ENCODE measurements around the gene NAT16. TPM values are rescaled to one million over a fixed set of nuclear protein-coding genes. Genes with fewer than 3 reads are reported as not detected.

NAT16 gene
- total RNA-seq, 1 donor from 2014 or later, result not detected

GRCh38 chr7:101171442-101171837 lies 8.7 kb downstream of the NAT16 start:
- Histone ChIP-seq H3K9me3 (no peaks in the 10 kb centered on the region), H3K4me1 (peaks cover 27% of the 10 kb centered on the region), H3K27me3 (peaks cover 24% of the 10 kb centered on the region), H3K27ac (no peak overlapping the region), H3K36me3 (no peaks in the 10 kb centered on the region), H3K4me3 (no peak overlapping the region)
- no peak for DNase-seq (ENCODE audit: extremely low spot score in 2 of 2)
- no peak for TF ChIP-seq CTCF (IDR thresholded peaks at IDR 0.05)
- no peak for TF ChIP-seq POLR2A (IDR thresholded peaks at IDR 0.05)
- no peak for TF ChIP-seq POLR2AphosphoS5 (IDR thresholded peaks at IDR 0.05; ENCODE audit: insufficient read depth in 1 of 2, low read depth in 1 of 2)
- intact Hi-C loops (cut with DNase I), result no loop called here

GRCh38 chr7:101170617-101171441 lies 9.3 kb downstream of the NAT16 start:
- no peak overlapping the region for H3K27ac ChIP-seq
- no peak for DNase-seq (ENCODE audit: extremely low spot score in 2 of 2)
- H3K4me1 ChIP-seq, result peaks cover 29% of the 10 kb centered on the region
- intact Hi-C loops (cut with DNase I), result no loop called here
- H3K36me3 ChIP-seq, result no peaks in the 10 kb centered on the region
- no peaks in the 10 kb centered on the region for H3K9me3 ChIP-seq
- peaks cover 24% of the 10 kb centered on the region for H3K27me3 ChIP-seq
- no peak overlapping the region for H3K4me3 ChIP-seq
- TF ChIP-seq CTCF (IDR thresholded peaks at IDR 0.05) (no peak), POLR2AphosphoS5 (IDR thresholded peaks at IDR 0.05; ENCODE audit: insufficient read depth in 1 of 2, low read depth in 1 of 2) (no peak), POLR2A (IDR thresholded peaks at IDR 0.05) (no peak)

- Histone ChIP-seq H3K27me3 (peaks cover 24% of the 10 kb centered on the region), H3K4me1 (peaks cover 37% of the 10 kb centered on the region), H3K27ac (no peak overlapping the region), H3K9me3 (no peaks in the 10 kb centered on the region), H3K4me3 (no peak overlapping the region), H3K36me3 (no peaks in the 10 kb centered on the region)
- no peak for DNase-seq (ENCODE audit: extremely low spot score in 2 of 2)
- intact Hi-C loops (cut with DNase I), result no loop called here
- TF ChIP-seq CTCF (IDR thresholded peaks at IDR 0.05), result peak; percentile 35 to 63 (median 58)
- TF ChIP-seq POLR2AphosphoS5 (IDR thresholded peaks at IDR 0.05; ENCODE audit: insufficient read depth in 1 of 2, low read depth in 1 of 2), result no peak
- TF ChIP-seq POLR2A (IDR thresholded peaks at IDR 0.05), result no peak
Measured at GRCh38 chr7:101169838-101170551, 10.1 kb downstream of the NAT16 start.

- intact Hi-C loops (cut with DNase I), result no loop called here
- Histone ChIP-seq H3K4me1 (peaks cover 44% of the 10 kb centered on the region), H3K27ac (no peak overlapping the region), H3K4me3 (no peak overlapping the region), H3K9me3 (no peaks in the 10 kb centered on the region), H3K36me3 (no peaks in the 10 kb centered on the region), H3K27me3 (peaks cover 23% of the 10 kb centered on the region)
- TF ChIP-seq POLR2A (IDR thresholded peaks at IDR 0.05), result no peak
- DNase-seq (ENCODE audit: extremely low spot score in 2 of 2), result no peak
Measured at GRCh38 chr7:101169110-101169837, 10.8 kb downstream of the NAT16 start.

GRCh38 chr7:101168412-101169049 lies 11.6 kb downstream of the NAT16 start:
- no peaks in the 10 kb centered on the region for H3K9me3 ChIP-seq
- no peak overlapping the region for H3K27ac ChIP-seq
- no peak overlapping the region for H3K4me3 ChIP-seq
- DNase-seq (ENCODE audit: extremely low spot score in 2 of 2), result no peak
- H3K27me3 ChIP-seq, result peaks cover 19% of the 10 kb centered on the region
- no peaks in the 10 kb centered on the region for H3K36me3 ChIP-seq
- intact Hi-C loops (cut with DNase I), result no loop called here
- peaks cover 49% of the 10 kb centered on the region for H3K4me1 ChIP-seq
- TF ChIP-seq POLR2A (IDR thresholded peaks at IDR 0.05) (no peak), CTCF (IDR thresholded peaks at IDR 0.05) (no peak), POLR2AphosphoS5 (IDR thresholded peaks at IDR 0.05; ENCODE audit: insufficient read depth in 1 of 2, low read depth in 1 of 2) (no peak)
